Measurements from ENCODE around the gene SWI5.
"Not testable (repeated sequence)": the region's sequence is repeated elsewhere in the genome, so short reads cannot be mapped to it uniquely, and the experiment has no call there.

Gene SWI5
- total RNA-seq: 6.1 to 10.3 (median 9.1) reads per million in 4 experiments

DNA sequence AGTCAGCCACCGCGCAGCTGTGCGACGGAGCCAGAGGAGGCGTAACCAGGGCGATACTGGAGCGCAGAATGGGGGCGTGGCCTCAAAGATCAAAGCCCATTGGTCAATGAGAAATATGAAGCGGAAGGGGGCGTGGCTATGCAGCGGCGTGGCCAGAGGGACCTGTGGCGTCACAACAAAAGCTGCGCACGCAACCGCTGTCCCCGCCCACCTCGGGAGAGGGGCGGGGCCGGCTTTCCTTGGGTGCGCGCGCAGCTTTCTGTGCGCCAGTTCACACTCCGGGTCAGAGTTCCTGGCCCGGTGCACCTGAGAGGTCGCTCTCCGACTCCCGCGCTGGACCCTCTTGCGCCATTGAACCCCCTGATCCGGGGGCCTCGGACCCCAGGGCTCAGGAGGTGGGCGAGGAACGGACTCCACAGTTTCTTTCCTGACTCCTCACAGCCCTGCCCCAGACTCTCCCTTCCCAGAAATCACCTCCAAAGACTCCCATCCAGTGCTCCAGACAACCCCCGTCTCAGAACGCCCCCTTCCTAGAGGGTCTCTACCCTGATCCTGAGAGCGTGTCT is at the start of gene SWI5:
Gene SWI5 (plus strand): TSS at position 269 of the 566 bp plus-strand sequence.
- DNase-seq: peak; percentile 100

DNA sequence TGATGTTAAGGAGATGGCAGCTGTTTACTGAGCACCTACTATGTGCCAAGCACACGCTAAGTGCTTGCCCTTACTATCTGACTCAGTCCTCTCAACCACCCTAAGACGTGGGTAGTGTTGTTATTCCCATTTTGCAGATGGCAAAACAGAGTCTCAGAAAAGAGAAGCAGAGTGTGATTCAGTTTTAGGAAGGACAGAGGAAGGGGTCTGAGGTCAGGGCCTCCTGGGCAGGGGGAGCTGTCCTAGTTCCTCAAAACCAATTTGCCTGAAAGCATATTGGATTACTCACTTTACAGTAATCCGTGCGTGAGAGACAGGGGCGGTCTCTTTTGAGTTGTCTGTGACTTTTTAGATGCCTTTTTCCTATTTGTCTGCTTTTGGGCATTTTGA is 49.7 kb upstream of the SWI5 start:
- DNase-seq: no peak

DNA sequence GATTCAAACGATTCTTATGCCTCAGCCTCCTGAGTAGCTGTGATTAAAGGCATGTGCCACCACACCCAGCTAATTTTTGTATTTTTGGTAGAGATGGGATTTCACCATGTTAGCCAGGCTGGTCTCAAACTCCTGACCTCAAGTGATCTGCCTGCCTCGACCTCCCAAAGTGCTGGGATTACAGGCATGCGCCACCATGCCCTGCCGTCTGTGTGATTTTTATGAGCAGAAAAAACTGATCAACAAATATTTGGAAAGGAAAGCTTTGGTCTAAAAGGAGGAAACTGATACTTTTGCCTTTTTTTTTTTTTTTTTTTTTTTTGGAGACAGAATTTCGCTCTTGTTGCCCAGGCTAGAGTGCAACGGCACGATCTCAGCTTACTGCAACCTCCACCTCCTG is 45.2 kb upstream of the SWI5 start:
- DNase-seq: not testable (repeated sequence)

DNA sequence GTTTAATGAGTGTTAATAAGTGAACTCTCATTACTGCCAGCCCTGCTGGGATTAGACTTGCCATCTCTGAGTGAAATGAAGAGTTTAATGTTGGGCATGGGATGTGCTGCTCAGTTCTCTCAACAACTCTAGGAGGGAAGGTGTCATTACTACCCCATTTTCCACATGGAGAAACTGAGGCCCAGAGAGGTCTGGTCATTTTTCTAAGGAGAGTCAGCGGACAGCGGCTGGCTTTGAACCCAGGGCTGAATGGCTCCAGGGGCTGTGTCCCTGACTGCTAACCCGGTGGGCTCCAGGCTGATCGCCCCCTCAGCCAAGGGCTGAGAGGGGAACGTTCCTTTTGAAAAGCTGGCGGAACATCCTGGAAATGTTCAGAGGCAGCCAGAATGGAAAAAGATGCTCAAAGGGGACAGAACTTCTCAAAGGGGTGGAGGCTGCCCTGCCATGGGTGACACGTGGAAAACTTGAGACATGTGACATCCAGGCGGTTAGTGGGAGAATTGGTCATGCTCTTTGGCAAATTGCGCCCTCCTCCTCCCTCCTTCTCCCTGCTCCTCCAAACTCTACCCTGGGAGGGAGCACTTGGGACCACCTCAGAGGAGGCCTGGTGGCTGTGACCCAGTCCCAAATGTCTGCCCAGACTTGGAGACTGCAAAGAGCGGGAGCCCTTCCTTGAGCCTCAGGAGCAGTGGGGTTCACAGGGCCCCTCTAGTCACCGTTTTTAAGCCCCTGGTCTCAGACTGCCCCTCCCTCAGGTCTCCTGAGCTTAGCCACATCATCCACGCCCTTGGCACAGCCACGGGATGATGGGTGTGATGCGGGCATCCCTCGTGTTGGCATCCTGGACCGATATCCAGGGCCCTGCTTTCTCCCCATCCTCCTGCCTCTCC is 44.2 kb upstream of the SWI5 start:
- DNase-seq: no peak

DNA sequence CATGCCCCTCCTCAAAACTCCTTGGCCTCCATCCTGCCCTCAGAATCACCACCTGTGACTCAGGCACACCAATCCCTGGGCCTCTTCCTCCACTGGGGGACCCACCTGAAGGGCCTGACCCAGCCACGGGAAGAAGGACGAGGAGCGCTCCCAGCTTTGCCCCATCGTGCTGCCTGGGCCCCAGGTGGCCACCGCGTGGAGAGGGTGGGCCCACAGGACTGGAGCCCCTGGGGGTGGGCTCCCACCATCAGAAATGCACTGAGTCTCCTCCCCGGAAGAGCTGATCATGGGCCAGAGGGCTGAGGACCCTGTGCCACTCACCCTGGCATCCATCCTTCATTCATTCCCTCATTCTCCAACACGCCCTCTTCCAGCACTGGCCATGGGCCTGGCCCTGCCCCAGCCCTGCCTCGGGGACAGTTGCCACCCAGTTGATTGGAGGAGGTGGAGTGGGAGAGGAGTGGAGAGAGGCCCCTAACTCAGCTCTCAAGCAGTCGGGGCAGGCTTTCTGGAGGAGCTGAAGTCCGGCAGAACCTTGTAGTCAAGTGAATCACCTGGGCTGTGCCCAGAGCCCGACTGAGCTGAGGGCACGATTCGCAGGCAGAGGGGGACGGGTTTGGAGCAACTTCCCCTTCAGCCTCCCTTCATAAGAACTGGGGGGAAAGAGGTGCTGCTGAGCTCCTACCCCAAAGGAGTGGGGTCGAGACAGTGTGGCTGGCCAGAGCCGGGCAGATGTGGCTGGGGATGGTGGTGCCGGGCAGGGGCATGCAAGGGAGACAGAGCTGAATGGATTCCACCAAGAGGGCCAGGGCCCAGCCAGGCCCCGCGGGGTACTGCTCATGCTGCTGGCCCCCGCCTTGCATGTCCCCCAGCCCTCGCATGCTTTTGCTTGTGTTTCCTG is 43.3 kb upstream of the SWI5 start:
- no peak for DNase-seq

DNA sequence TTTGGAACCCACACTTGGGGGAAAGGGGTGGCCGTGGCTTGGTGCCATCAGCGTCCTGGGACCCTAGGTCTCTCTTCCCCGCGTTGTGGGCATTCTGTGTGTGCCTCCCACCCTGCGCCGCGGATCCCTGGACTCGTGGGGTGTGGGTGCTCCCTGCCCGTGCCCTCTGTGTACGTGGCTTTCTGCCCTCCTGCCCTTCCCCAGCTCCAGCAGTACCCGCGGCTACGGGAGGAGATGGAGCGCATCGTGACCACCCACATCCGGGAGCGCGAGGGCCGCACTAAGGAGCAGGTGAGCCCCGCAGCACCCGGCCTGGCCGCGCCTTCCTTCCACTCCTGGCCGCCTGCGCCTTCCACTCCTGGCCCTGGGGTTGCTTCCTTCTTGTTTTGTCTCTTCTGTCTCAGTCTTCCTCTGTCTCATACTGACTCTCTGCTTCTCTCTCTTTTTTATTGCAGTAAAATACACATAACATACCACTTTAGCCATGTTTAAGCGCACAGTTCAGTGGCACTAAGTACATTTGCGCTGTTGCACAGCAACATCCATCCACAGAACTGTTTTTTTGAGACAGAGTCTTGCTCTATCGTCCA is 42.2 kb upstream of the SWI5 start:
- no peak for DNase-seq

DNA sequence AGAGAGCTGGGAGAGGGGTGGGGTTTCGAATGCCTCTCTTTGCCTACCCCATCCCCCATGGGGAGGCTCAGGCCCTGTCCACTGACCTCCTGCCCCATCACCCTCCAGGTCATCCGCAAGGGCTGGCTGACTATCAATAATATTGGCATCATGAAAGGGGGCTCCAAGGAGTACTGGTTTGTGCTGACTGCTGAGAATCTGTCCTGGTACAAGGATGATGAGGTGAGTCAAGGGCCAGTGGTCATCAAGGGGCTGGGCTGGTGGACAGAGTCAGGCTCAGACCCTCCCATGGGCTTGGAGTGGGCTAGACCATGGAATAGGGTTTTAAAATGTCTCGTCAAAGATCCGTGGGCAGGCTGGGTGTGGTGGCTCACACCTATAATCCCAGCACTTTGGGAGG is 34.0 kb upstream of the SWI5 start:
- DNase-seq: no peak

DNA sequence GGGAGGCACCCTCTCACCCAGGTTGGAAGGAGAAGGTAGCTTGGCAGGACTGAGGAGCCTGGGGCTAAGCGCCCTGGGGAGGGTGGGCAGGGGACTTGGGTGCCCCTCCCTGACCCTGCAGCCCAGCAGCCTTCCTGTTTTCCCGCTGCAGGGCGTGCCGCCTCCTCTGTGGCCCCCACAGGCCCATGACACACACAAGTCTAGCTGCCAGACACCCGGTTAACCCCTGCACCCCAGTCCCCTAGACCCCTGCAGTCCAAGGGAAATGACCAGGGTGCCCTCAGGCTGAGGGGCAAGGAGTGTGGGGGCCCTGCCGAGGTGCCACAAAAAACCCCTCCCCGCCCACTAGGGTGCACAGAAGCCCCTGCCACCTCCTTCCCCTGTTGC is 33.3 kb upstream of the SWI5 start:
- DNase-seq: no peak

DNA sequence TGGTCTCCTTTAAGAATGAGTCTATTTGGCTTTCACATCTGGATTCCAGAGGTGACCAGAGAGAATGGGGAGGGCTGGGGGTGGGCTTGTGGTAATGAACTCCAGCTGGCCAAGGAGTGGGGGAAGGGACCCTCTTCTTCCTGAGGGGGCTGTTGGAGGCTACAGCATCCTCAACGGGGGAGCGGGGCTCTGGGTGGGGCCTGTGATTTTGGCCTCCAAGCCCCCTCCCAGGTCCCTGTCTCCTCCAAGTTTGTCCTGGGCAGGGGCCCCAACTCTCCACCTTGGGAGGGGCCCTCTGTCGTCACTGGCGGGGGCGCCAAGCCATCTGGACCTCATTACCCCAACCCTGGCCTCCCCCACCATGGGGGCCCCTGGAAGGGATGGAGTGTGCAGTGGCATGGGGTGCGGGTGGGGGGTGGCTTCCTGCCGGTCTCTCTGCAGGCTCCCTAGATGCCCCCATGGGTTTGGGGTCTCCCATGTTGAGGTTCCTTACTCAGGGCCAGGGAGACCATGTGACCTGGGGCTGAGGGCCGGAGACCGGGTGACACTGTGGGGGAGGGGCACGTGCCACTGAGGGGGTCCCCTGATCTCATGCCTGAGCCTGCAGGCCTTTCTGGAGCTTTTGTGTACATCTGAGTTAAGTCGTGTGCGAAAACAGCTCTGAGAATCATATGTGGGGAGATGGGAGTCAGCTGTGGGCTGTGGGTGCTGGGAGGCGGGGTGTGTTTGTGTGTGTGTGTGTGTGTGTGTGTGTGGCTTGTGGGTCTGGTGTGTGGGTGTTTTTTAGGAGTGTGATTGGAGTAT is 32.7 kb upstream of the SWI5 start:
- no peak for DNase-seq

DNA sequence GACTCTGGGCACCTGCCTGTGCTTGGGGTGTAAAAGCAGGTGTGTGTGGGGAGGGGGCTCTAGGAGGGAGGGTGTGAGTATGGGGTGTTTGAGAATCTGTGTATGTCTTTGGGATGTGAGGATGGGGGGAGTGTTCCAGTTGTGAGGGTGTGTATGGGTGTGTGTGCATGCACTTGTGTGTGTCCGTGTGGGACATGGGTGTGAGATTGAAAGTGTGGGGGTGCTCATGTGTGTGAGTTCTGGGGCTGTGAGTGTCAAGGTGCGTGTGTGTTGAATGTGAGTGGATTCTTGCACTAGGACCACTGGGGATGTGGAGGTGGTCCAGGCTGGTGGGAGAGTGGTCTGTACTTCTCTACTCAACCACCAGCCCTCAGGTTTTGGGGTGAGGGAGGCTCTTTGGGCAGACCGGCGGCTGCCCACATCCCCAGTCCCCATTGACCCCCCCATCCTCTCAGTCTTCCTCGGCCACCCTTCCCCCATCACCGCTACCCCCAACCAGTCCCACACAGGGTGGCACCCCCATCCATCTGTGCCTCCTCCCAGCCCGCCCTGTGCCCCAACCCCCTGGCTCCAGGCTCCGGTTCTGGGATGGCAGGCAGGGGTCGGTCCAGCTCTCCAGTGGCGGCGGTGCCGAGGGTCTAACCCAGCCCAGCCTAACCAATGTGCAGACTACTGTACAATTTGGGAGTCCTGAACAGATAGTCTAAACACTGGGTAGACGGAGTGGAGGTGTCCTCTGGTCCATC is 31.8 kb upstream of the SWI5 start:
- no peak for DNase-seq

DNA sequence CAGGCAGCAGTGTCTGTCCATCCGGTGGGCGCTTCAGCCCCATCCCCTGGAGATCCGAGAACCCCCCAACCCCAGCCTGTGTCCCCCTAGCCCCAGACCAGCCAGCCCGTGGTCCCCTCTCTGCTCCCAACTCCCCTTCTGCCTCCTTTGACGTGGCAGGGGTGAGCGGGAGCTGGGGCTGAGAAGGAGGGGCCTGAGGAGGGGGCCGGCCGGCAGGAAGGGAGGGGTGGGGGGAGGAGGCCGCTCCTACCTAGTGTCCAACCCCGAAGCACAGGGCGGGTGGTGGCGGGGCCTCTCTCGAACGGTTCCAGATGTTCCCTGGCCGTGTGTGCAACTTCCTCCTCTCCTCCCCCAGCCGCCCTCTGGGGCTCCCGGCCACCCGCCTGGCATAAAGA is 31.2 kb upstream of the SWI5 start:
- DNase-seq: no peak

DNA sequence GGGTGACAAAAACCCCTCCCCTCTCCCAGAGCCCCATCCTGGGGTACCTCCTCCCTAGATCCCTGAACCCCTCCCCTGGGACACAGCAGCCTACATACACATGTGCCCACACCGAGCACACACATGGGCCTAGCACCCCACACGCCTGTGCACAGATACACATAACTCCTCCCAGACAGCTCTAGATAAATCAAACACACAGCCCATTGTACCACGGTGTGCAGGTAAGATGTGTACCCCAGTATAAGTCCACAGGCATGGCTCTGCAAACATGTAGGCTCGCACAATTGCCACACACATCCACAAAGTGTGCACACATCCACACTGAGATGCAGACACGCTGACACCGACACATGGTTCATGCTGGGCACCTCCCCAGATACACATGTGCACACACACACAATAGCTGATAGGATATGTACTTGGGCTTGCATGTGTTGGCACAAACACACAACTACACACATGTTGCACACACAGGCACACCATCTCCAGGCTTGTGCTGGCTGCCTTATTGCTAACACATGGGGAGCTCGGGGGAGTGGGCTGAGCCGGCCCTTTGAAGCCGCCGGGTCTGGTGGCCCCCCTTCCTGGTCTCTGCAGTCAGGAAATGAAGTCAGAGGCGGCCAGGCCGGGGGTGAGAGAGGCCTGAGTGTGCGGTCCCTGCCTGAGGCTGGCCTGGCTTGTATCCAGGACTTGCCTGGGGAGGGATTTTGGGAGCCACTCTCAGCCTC is 30.5 kb upstream of the SWI5 start:
- no peak for DNase-seq

DNA sequence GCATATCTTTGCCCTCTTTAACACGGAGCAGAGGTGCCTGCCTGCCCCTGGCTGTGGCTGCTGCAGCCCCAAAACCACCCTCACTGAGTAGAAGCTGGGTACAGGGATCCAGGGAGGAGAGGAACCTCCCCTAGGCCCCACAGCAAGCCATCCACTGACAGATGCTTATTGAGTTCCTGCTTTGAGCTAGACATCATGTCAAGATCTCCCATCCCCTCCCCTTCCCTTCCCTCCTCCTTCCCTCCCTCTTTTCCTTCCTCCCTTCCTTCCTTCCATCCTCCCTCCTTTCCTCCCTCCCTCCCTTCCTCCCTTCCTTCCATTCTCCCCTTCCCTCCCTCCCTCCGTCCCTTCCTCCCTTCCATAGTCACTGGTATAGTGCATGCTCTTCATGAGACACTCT is 29.6 kb upstream of the SWI5 start:
- DNase-seq: no peak

DNA sequence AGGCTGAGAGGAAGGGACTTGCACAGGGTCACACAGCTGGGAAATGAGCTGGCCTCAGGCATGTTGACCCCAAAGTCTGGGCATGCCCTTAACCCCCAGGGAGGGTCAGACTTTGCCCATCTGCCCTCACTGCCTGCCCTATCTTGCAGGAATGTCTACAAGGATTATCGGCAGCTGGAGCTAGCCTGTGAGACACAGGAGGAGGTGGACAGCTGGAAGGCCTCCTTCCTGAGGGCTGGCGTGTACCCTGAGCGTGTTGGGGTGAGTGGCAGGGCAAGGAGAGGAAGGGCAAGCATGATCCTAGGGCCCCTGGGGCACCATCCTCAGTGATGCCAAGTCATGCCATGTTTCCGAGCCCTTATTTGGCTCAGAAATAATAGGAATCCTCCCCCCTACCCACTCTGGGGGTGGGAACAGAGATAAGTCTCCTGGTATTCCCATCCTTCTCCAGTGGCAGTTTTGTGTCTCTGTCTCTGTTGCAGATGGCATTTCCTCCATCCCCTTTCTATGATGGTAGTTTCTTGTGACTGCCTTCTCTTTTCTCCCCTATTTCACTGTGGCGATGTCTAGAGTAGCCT is 28.8 kb upstream of the SWI5 start:
- DNase-seq: no peak

DNA sequence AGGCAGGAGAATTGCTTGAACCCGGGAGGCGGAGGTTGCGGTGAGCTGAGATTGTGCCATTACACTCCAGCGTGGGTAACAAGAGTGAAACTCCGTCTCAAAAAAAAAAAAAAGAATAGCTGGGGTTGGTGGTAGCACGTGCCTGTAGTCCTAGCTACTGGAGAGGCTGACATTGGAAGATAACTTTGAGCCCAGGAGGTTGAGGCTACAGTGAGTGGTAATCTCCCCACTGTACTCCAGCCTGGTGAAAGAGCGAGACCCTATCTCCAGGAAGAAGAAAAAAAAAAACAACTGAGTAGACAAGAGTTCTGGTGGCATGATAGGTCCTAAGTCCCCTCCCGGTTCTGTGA is 26.5 kb upstream of the SWI5 start:
- DNase-seq: no peak

DNA sequence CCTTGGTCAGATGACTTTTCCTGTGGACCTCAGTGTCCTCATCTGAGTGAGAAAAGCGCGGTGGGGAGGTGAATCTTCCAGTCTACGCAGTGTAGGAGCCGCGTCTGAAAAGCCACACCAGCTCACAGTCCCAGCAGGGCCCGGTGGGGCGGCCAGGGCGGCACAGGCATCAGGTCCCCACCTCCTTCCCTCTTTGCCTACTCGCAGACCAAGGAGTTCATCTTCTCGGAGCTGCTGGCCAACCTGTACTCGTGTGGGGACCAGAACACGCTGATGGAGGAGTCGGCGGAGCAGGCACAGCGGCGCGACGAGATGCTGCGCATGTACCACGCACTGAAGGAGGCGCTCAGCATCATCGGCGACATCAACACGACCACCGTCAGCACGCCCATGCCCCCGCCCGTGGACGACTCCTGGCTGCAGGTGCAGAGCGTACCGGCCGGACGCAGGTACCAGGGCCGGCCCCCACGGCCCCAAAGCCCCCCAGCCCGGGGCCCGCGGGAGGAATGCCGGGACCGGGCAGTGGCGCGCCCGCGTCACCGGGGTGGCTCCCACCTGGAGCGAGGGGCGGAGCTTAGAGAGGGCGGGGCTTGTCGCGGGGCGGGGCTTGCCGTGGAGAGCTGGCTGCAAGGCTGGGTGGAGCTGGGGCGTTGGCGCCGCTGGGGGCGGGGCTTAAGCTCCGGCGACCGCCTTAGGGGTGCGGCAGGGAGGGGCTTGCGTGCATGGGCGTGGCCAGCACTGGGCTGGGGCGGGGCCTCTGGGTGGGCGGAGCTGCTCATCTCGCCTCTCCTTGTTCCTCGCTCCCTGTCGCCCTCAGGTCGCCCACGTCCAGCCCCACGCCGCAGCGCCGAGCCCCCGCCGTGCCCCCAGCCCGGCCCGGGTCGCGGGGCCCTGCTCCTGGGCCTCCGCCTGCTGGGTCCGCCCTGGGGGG is 25.9 kb upstream of the SWI5 start:
- DNase-seq: peak; percentile 99

DNA sequence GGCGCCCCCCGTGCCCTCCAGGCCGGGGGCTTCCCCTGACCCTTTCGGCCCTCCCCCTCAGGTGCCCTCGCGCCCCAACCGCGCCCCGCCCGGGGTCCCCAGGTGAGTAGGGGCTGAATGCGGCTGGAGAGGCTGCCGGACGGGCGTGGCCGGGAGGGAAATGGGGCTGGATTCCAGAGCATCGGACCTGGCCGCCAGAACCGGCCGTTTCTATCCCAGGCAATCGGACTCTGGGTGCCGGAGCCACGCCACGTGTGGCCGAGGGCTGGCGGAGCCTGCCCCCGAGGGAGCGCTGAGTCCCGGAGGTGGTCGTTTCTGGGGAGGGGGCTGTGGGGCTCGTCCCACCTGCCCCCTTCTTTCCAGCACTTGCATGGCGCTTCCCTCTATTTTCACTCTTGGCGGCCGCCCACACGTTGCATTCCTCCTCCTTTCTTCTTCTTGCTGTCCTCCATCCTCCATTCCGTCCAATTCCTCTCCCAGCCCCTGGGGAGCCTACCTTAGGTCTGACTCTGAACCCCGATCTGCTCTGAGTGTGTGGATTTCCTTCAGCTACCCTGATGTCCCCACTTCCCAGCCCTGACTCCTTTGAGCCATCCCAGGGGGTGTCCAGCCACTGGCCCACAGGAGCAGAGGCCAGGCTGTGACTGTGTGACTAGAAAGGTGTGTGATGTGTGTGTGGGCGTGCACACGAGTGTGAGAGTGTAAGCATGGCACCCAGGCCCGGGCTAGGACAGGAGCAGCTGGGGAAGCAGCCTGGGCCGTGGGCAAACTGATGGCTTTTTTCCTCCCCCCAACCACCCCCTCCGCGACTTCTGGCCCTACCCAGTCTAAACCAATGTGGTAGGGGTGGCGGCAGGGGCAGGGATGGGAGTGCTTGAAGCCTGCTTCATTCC is 25.0 kb upstream of the SWI5 start:
- no peak for DNase-seq

DNA sequence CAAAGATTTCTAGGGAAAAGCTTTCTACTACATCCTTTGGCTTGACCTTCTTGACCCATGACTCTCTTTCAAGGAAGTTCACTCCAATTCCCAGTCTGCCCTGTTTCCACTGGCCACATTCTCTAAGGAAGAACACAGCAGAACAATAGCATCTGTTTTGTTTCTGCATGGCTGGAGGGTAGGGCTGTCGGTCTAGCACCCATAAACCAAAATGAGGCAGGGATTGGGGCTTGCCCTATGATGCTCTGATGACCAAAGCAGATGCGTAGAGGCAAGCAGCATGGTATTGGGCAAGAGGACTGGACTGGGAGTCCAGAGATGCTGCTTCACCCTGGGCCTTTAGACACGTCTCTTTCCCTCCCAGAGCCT is 24.4 kb upstream of the SWI5 start:
- no peak for DNase-seq

Data from effector CD8-positive, alpha-beta T cell (primary cell).